ENCODE results near the gene GOLGB1.

Gene GOLGB1

DNA sequence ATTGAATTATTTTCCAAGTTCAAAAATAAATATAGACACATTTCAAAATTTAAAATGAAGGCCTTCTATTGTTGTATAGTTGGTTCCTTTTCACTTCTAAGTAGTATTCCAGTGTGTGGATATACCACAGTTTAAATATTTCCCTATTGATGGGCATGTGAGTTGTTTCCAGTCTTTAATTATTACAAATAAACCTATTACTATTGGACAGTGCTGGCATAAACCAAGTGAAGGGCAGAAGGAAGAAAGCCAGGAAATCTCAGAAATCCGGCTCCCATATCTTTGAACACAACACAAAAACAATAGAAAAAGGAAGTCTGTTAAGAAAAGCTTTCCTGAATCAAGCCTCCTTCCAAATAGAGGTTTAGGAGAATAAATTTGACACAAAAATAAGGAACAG, 26.1 kb downstream of the GOLGB1 start:
- WGBS (ENCODE audit: extremely low coverage, insufficient coverage, insufficient read length) = no CpG with 5 or more reads among the region's 1 CpG

DNA sequence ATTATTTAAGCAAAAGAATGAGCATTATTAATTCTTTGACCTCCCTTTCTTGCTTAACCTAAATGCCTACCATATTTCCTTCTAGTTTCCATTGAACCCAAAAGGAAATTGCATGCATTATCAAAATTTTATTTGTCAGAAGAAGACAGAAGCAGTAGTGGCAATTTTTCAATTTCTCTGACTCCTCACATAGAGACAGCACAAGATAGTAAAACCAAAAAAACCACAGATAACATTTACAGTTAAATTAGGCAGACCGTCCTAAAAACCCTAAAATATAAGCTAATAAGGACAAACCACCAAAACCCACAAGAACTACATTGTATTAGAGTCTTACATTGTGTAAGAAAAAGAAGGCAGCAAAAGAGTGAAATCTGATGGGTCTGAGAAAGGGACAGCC, 27.1 kb downstream of the GOLGB1 start:
- Histone ChIP-seq H4K91ac (ENCODE audit: low read depth, low read length) (no peak overlapping the region), H3K9me3 (ENCODE audit: insufficient read depth, low read depth, low read length) (no peaks in the 10 kb centered on the region), H3K4me2 (ENCODE audit: low read length) (no peak overlapping the region), H3K18ac (ENCODE audit: low read length) (no peak overlapping the region), H2BK5ac (ENCODE audit: low read depth, low read length, poor library complexity) (no peak overlapping the region), H3K23ac (ENCODE audit: low read length) (no peak overlapping the region), H3K4me1 (ENCODE audit: control insufficient read depth in 1 of 2, insufficient read depth in 2 of 2, low read length in 2 of 2) (no peaks in the 10 kb centered on the region), H3K4me3 (ENCODE audit: low read depth, low read length) (no peak overlapping the region), H3K14ac (ENCODE audit: low read length) (no peak overlapping the region), H2AFZ (ENCODE audit: insufficient read depth, low read length, poor library complexity) (no peak overlapping the region), H2BK12ac (ENCODE audit: low read length) (no peak overlapping the region), H3K9ac (ENCODE audit: low read length) (no peak overlapping the region), H3K79me2 (ENCODE audit: control insufficient read depth, insufficient read depth, low read length, poor library complexity) (no peaks in the 10 kb centered on the region), H3K27me3 (ENCODE audit: insufficient read depth, low read length) (no peaks in the 10 kb centered on the region), H3K4ac (ENCODE audit: low read depth, low read length) (no peak overlapping the region), H2BK120ac (ENCODE audit: insufficient read depth, low read length, poor library complexity) (no peak overlapping the region), H2AK5ac (ENCODE audit: low read length) (no peak overlapping the region), H3K36me3 (ENCODE audit: control insufficient read depth in 1 of 2, insufficient read depth in 2 of 2, low read length in 2 of 2) (peaks cover 15 to 39% of the 10 kb centered on the region in 2 experiments), H4K12ac (ENCODE audit: low read depth, low read length) (no peak overlapping the region), H3K27ac (ENCODE audit: low read depth, low read length) (no peak overlapping the region), H3K79me1 (ENCODE audit: low read length) (no peaks in the 10 kb centered on the region), H4K8ac (ENCODE audit: low read depth, low read length) (no peak overlapping the region)
- DNase-seq = no peak
- no CpG with 5 or more reads among the region's 1 CpG for WGBS (ENCODE audit: extremely low coverage, insufficient coverage, insufficient read length)

More for the DNA sequence above, 26.1 kb downstream of the GOLGB1 start:
- Histone ChIP-seq H3K36me3 (ENCODE audit: control insufficient read depth in 1 of 2, insufficient read depth in 2 of 2, low read length in 2 of 2) (peaks cover 12 to 34% of the 10 kb centered on the region in 2 experiments), H3K4me2 (ENCODE audit: low read length) (no peak overlapping the region), H2AFZ (ENCODE audit: insufficient read depth, low read length, poor library complexity) (no peak overlapping the region), H4K91ac (ENCODE audit: low read depth, low read length) (no peak overlapping the region), H3K9me3 (ENCODE audit: insufficient read depth, low read depth, low read length) (no peaks in the 10 kb centered on the region), H4K8ac (ENCODE audit: low read depth, low read length) (no peak overlapping the region), H3K4me3 (ENCODE audit: low read depth, low read length) (no peak overlapping the region), H3K79me2 (ENCODE audit: control insufficient read depth, insufficient read depth, low read length, poor library complexity) (no peaks in the 10 kb centered on the region), H3K27me3 (ENCODE audit: insufficient read depth, low read length) (no peaks in the 10 kb centered on the region), H2BK120ac (ENCODE audit: insufficient read depth, low read length, poor library complexity) (no peak overlapping the region), H2BK12ac (ENCODE audit: low read length) (no peak overlapping the region), H3K79me1 (ENCODE audit: low read length) (no peaks in the 10 kb centered on the region), H2AK5ac (ENCODE audit: low read length) (no peak overlapping the region), H4K12ac (ENCODE audit: low read depth, low read length) (no peak overlapping the region), H2BK5ac (ENCODE audit: low read depth, low read length, poor library complexity) (no peak overlapping the region), H3K18ac (ENCODE audit: low read length) (no peak overlapping the region), H3K23ac (ENCODE audit: low read length) (no peak overlapping the region), H3K9ac (ENCODE audit: low read length) (no peak overlapping the region), H3K14ac (ENCODE audit: low read length) (no peak overlapping the region), H3K4me1 (ENCODE audit: control insufficient read depth in 1 of 2, insufficient read depth in 2 of 2, low read length in 2 of 2) (no peaks in the 10 kb centered on the region), H3K27ac (ENCODE audit: low read depth, low read length) (no peak overlapping the region), H3K4ac (ENCODE audit: low read depth, low read length) (no peak overlapping the region)
- DNase-seq = no peak

DNA sequence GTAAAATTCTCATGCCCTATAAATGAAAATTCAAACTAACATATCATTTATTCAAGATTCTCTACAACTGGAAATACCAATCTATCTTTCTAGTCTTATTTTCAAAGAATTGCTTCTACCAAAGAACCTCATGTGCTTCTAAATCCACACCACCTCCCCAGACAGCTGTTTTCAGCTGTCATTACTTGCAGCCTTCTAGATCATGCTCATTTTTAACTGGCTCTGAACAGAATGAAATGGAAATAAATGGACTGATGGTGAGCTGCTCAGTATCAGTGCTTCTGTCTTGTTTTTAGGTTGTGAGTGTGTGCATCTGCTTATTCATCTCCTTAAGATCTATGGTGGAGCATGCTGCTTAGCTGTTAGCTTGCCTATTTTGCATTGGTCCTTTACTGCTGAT, 29.4 kb downstream of the GOLGB1 start:
- H3K27me3 ChIP-seq (ENCODE audit: insufficient read depth, low read length) = no peaks in the 10 kb centered on the region
- no peak overlapping the region for H3K4me3 ChIP-seq (ENCODE audit: low read depth, low read length)

DNA sequence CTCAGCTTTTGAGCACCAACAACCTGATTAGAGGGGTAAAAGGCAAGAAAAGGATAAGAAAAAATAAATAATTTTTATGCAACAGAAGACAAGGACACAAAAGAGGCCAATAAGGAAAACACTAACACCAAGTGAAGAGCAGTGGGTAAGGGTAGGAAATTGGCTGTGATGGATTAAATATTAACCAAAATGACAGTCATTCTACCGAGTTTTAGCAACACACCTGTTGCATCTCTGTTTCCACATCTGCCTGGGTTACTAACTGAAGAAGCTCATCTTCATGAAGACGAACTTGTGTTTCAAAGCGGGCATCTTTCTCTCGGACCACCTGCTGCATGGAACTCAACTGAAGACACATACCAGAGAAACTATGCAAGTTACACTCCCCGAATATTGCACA, 30.1 kb downstream of the GOLGB1 start:
- H2BK120ac ChIP-seq (ENCODE audit: insufficient read depth, low read length, poor library complexity) = no peak overlapping the region
- no peak overlapping the region for H2AFZ ChIP-seq (ENCODE audit: insufficient read depth, low read length, poor library complexity)
- no peak overlapping the region for H3K4me2 ChIP-seq (ENCODE audit: low read length)
- no peak overlapping the region for H4K8ac ChIP-seq (ENCODE audit: low read depth, low read length)
- H3K27me3 ChIP-seq (ENCODE audit: insufficient read depth, low read length) = no peaks in the 10 kb centered on the region
- no peak overlapping the region for H3K9ac ChIP-seq (ENCODE audit: low read length)
- no peak overlapping the region for H4K12ac ChIP-seq (ENCODE audit: low read depth, low read length)
- H2BK5ac ChIP-seq (ENCODE audit: low read depth, low read length, poor library complexity) = no peak overlapping the region
- H3K36me3 ChIP-seq (ENCODE audit: control insufficient read depth in 1 of 2, insufficient read depth in 2 of 2, low read length in 2 of 2) = peaks cover 11 to 34% of the 10 kb centered on the region in 2 experiments
- H3K9me3 ChIP-seq (ENCODE audit: insufficient read depth, low read depth, low read length) = no peaks in the 10 kb centered on the region
- H2BK12ac ChIP-seq (ENCODE audit: low read length) = no peak overlapping the region
- no peak overlapping the region for H2AK5ac ChIP-seq (ENCODE audit: low read length)
- no peak overlapping the region for H3K23ac ChIP-seq (ENCODE audit: low read length)
- no peak overlapping the region for H3K4ac ChIP-seq (ENCODE audit: low read depth, low read length)
- H4K91ac ChIP-seq (ENCODE audit: low read depth, low read length) = no peak overlapping the region
- H3K27ac ChIP-seq (ENCODE audit: low read depth, low read length) = no peak overlapping the region
- H3K14ac ChIP-seq (ENCODE audit: low read length) = no peak overlapping the region
- no peak overlapping the region for H3K18ac ChIP-seq (ENCODE audit: low read length)
- no peak overlapping the region for H3K4me3 ChIP-seq (ENCODE audit: low read depth, low read length)
- no CpG with 5 or more reads among the region's 5 CpGs for WGBS (ENCODE audit: extremely low coverage, insufficient coverage, insufficient read length)
- no peaks in the 10 kb centered on the region for H3K79me1 ChIP-seq (ENCODE audit: low read length)
- no peaks in the 10 kb centered on the region for H3K4me1 ChIP-seq (ENCODE audit: control insufficient read depth in 1 of 2, insufficient read depth in 2 of 2, low read length in 2 of 2)
- no peaks in the 10 kb centered on the region for H3K79me2 ChIP-seq (ENCODE audit: control insufficient read depth, insufficient read depth, low read length, poor library complexity)
- no peak for DNase-seq

More for the DNA sequence above, 29.4 kb downstream of the GOLGB1 start:
- no peak overlapping the region for H3K14ac ChIP-seq (ENCODE audit: low read length)
- no peaks in the 10 kb centered on the region for H3K79me2 ChIP-seq (ENCODE audit: control insufficient read depth, insufficient read depth, low read length, poor library complexity)
- H3K18ac ChIP-seq (ENCODE audit: low read length) = no peak overlapping the region
- H3K23ac ChIP-seq (ENCODE audit: low read length) = no peak overlapping the region
- no peak overlapping the region for H4K91ac ChIP-seq (ENCODE audit: low read depth, low read length)
- H3K27ac ChIP-seq (ENCODE audit: low read depth, low read length) = no peak overlapping the region
- no peak for DNase-seq
- no peaks in the 10 kb centered on the region for H3K79me1 ChIP-seq (ENCODE audit: low read length)
- H2BK12ac ChIP-seq (ENCODE audit: low read length) = no peak overlapping the region
- no peak overlapping the region for H2AFZ ChIP-seq (ENCODE audit: insufficient read depth, low read length, poor library complexity)
- peaks cover 17 to 41% of the 10 kb centered on the region in 2 experiments for H3K36me3 ChIP-seq (ENCODE audit: control insufficient read depth in 1 of 2, insufficient read depth in 2 of 2, low read length in 2 of 2)
- no peak overlapping the region for H4K12ac ChIP-seq (ENCODE audit: low read depth, low read length)
- no peaks in the 10 kb centered on the region for H3K9me3 ChIP-seq (ENCODE audit: insufficient read depth, low read depth, low read length)
- H2BK120ac ChIP-seq (ENCODE audit: insufficient read depth, low read length, poor library complexity) = no peak overlapping the region
- H2AK5ac ChIP-seq (ENCODE audit: low read length) = no peak overlapping the region
- H3K4me2 ChIP-seq (ENCODE audit: low read length) = no peak overlapping the region
- no peak overlapping the region for H3K9ac ChIP-seq (ENCODE audit: low read length)
- no peak overlapping the region for H3K4ac ChIP-seq (ENCODE audit: low read depth, low read length)
- H4K8ac ChIP-seq (ENCODE audit: low read depth, low read length) = no peak overlapping the region
- H3K4me1 ChIP-seq (ENCODE audit: control insufficient read depth in 1 of 2, insufficient read depth in 2 of 2, low read length in 2 of 2) = no peaks in the 10 kb centered on the region
- H2BK5ac ChIP-seq (ENCODE audit: low read depth, low read length, poor library complexity) = no peak overlapping the region
